Progenitor cell of endocrine pancreas (in vitro differentiated cells): ENCODE results near the gene C2CD4A. TPM values are rescaled to one million over a fixed set of nuclear protein-coding genes. Genes with fewer than 3 reads are reported as not detected.

Source experiments
- DNase-seq: peaks from one replicate; pipeline ENCODE4 v3.0.0; 2021; ENCODE audit warnings: low spot score; ENCODE audit not compliant: unreplicated experiment
- H3K27ac Mint-ChIP-seq: 2 replicates; pipeline ENCODE4 v1.8.0; 2021; ENCODE audit warnings: mild to moderate bottlenecking, moderate library complexity, mixed read lengths
- H3K27me3 Mint-ChIP-seq: 2 replicates; pipeline ENCODE4 v1.8.0; 2021; ENCODE audit warnings: mixed read lengths
- H3K36me3 Mint-ChIP-seq: 2 replicates; pipeline ENCODE4 v1.8.0; 2022; ENCODE audit warnings: mixed read lengths; ENCODE audit not compliant: insufficient read depth
- H3K4me1 Mint-ChIP-seq: 2 replicates; pipeline ENCODE4 v1.8.0; 2021; ENCODE audit warnings: low read depth, mixed read lengths
- H3K4me3 Mint-ChIP-seq: 2 replicates; pipeline ENCODE4 v1.8.0; 2021; ENCODE audit warnings: low read depth, mild to moderate bottlenecking, moderate library complexity, mixed read lengths
- H3K9me3 Mint-ChIP-seq: 2 replicates; pipeline ENCODE4 v1.8.0; 2021; ENCODE audit warnings: low read depth, mixed read lengths
- total RNA-seq: library from RNA; stranded (reverse); gene quantifications from 2 replicates; pipeline ENCODE4 v1.2.1, GENCODE V29; 2021
- TF ChIP-seq, protein P1 (sequence below): fragments of 200-600 bp; sonication (generic); IDR thresholded peaks from one replicate; pipeline ENCODE4 v1.5.0; 2021; ENCODE audit warnings: antibody characterized with exemption, mild to moderate bottlenecking; ENCODE audit not compliant: unreplicated experiment

The C2CD4A gene
- total RNA-seq, 1 donor from 2014 or later, result 0.17 TPM

DNA sequence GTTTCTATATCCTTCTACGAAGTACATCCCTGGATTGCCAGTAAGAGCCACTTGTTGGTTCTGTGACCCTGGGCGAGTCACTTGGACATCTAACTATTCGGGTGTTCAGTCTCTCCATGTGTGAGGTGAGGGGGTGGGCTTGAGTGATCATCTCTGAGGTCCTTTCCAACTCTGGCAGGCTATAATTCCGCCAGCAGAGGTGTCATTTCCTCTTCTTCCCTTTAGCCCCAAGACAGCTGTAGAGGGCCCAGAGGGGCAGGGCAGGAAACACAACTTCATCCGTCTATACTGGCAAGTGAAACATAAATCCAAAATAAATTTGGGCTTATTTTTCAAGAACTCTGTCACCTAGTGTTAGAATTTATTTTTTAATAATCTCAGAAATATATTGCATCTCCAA lies 38.1 kb downstream of the C2CD4A start:
- Mint-ChIP-seq H3K4me3 (no peak overlapping the region), H3K9me3 (no peaks in the 10 kb centered on the region), H3K27me3 (no peaks in the 10 kb centered on the region), H3K36me3 (no peaks in the 10 kb centered on the region), H3K4me1 (peaks cover 4% of the 10 kb centered on the region), H3K27ac (no peak overlapping the region)
- TF ChIP-seq, protein P1, sequence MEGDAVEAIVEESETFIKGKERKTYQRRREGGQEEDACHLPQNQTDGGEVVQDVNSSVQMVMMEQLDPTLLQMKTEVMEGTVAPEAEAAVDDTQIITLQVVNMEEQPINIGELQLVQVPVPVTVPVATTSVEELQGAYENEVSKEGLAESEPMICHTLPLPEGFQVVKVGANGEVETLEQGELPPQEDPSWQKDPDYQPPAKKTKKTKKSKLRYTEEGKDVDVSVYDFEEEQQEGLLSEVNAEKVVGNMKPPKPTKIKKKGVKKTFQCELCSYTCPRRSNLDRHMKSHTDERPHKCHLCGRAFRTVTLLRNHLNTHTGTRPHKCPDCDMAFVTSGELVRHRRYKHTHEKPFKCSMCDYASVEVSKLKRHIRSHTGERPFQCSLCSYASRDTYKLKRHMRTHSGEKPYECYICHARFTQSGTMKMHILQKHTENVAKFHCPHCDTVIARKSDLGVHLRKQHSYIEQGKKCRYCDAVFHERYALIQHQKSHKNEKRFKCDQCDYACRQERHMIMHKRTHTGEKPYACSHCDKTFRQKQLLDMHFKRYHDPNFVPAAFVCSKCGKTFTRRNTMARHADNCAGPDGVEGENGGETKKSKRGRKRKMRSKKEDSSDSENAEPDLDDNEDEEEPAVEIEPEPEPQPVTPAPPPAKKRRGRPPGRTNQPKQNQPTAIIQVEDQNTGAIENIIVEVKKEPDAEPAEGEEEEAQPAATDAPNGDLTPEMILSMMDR, result no peak
- no peak for DNase-seq

DNA sequence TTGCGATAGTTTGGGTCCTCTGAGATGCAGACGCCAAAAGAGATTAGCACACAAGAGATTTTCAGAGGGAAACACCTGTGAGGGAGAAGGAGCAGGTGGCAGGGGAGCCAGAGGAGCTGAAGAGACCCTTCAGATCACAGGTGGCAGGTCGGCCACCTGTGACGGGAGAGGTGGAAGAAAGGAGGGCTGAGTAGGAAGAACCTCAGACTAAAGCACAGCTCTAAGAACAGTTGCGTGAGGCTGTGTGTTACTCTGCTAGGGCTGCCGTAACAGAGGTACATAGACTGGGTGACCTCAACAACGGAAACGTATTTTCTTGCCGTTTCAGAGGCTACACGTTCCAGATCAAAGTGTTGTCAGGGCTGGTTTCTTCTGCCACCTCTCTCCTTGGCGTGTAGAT lies 38.5 kb downstream of the C2CD4A start:
- Mint-ChIP-seq H3K27ac (no peak overlapping the region), H3K36me3 (no peaks in the 10 kb centered on the region), H3K9me3 (no peaks in the 10 kb centered on the region), H3K4me3 (no peak overlapping the region), H3K4me1 (peaks cover 4% of the 10 kb centered on the region), H3K27me3 (no peaks in the 10 kb centered on the region)
- TF ChIP-seq, protein P1, result no peak
- no peak for DNase-seq

DNA sequence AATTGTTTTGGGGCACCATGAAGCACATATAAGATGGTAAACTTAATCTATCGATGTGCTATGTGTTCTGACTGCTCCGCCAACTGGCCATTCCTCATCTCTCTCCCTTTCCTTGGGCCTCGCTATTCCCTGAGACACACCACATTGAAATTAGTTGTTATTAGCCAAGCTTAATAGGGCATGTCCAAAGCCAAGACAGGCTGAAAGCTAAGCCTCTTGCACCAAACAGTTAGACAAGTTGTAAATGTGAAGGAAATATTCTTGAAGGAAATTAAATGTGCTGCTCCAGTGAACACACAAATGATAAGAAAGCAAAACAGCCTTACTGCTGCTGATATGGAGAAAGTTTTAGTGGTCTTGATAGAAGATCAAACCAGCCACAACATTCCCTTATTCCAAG lies 39.3 kb downstream of the C2CD4A start:
- Mint-ChIP-seq H3K4me3 (no peak overlapping the region), H3K9me3 (no peaks in the 10 kb centered on the region), H3K27me3 (no peaks in the 10 kb centered on the region), H3K27ac (no peak overlapping the region), H3K4me1 (peaks cover 4% of the 10 kb centered on the region), H3K36me3 (no peaks in the 10 kb centered on the region)
- no peak for DNase-seq
- TF ChIP-seq, protein P1, result no peak

DNA sequence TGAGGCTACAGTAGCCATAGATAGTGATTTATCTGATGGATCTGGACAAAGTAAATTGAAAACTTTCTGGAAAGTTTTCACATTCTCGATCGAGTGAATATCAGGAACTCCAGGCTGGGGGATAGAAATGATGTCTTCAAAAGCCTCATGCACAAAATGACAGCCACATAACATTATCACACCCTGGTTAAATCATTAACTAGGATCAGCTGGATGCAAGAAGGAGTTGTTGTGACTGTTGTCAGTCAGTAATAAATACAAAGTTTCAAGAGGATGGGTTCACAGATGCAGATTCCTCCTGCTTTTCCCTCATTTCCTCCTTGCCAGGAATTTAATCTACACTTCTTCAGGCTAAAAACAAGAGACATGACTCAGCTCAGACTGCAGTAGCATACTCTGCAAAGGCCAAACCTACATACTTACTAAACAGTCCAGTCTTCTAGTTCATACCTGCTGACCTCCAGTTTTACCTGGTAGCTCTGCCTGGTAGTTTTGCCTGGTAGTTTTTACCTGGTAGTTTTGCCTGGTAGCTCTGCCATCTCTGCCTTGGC lies 40.9 kb downstream of the C2CD4A start:
- Mint-ChIP-seq H3K27ac (no peak overlapping the region), H3K9me3 (no peaks in the 10 kb centered on the region)
- TF ChIP-seq, protein P1, result no peak

DNA sequence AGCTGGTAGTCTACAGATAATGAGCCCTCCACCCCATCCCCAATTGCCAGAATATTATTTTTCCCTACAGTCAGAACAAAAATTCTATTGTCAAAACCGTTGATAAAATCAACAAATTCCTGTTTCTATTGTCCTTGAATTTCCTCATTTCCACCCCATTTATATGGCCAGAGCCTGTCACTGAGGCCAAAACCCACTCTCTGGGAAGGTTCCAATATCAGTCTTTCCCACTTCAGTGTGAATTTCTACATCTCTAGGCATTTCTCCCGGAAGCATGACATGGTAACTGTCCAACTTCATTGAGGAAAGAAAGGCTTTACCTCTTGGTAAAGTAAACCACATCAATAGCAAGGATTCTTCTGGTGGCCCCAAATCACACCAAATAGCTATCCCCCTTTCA lies 41.6 kb downstream of the C2CD4A start:
- Mint-ChIP-seq H3K27ac (no peak overlapping the region), H3K27me3 (no peaks in the 10 kb centered on the region), H3K9me3 (no peaks in the 10 kb centered on the region), H3K4me3 (no peak overlapping the region), H3K36me3 (no peaks in the 10 kb centered on the region), H3K4me1 (peaks cover 4% of the 10 kb centered on the region)
- DNase-seq, result no peak
- TF ChIP-seq, protein P1, result no peak

More for the DNA sequence above, 40.9 kb downstream of the C2CD4A start:
- no peak for DNase-seq
- no peaks in the 10 kb centered on the region for H3K27me3 Mint-ChIP-seq
- H3K4me3 Mint-ChIP-seq, result no peak overlapping the region
- H3K36me3 Mint-ChIP-seq, result no peaks in the 10 kb centered on the region
- H3K4me1 Mint-ChIP-seq, result peaks cover 4% of the 10 kb centered on the region
